Activated T-cell treated with anti-CD3 and anti-CD28 coated beads for 1 hour (primary cell): Measurements from ENCODE around the gene ADGRD1.

Source experiments
- DNase-seq: peaks from one replicate; pipeline ENCODE4 v3.0.0-alpha.2; 2020; ENCODE audit warnings: low read depth

The ADGRD1 gene

GRCh38 chr12:131042834-131043245 lies 89.1 kb downstream of the ADGRD1 start:
- DNase-seq = no peak

- no peak for DNase-seq
Measured at GRCh38 chr12:131043401-131043871, 89.7 kb downstream of the ADGRD1 start.

GRCh38 chr12:131044136-131044535 lies 90.4 kb downstream of the ADGRD1 start:
- DNase-seq = no peak

GRCh38 chr12:131044760-131045381 lies 91.2 kb downstream of the ADGRD1 start:
- DNase-seq = no peak

GRCh38 chr12:131045705-131046460 lies 92.2 kb downstream of the ADGRD1 start:
- DNase-seq = no peak

- no peak for DNase-seq
Measured at GRCh38 chr12:131046813-131047788, 93.4 kb downstream of the ADGRD1 start.

GRCh38 chr12:131047789-131048610 lies 94.3 kb downstream of the ADGRD1 start:
- DNase-seq = no peak

- no peak for DNase-seq
Measured at GRCh38 chr12:131048611-131048990, 94.9 kb downstream of the ADGRD1 start.

GRCh38 chr12:131049002-131049401 lies 95.3 kb downstream of the ADGRD1 start:
- no peak for DNase-seq

GRCh38 chr12:131049549-131050339 lies 96.0 kb downstream of the ADGRD1 start:
- no peak for DNase-seq

- no peak for DNase-seq
Measured at GRCh38 chr12:131050463-131051154, 96.9 kb downstream of the ADGRD1 start.

GRCh38 chr12:131051155-131051473 lies 97.4 kb downstream of the ADGRD1 start:
- no peak for DNase-seq

GRCh38 chr12:131052063-131052781 lies 98.5 kb downstream of the ADGRD1 start:
- DNase-seq = no peak

- DNase-seq = no peak
Measured at GRCh38 chr12:131052929-131053328, 99.2 kb downstream of the ADGRD1 start.

GRCh38 chr12:131053567-131053966 lies 99.9 kb downstream of the ADGRD1 start:
- DNase-seq = no peak

- no peak for DNase-seq
Measured at GRCh38 chr12:131054345-131055092, 100.8 kb downstream of the ADGRD1 start.

- no peak for DNase-seq
Measured at GRCh38 chr12:131055093-131055465, 101.4 kb downstream of the ADGRD1 start.

- DNase-seq = no peak
Measured at GRCh38 chr12:131055596-131056233, 102.0 kb downstream of the ADGRD1 start.
